Fibroblast of lung (primary cell): Measurements from ENCODE around the gene RALBP1. TPM values are rescaled to one million over a fixed set of nuclear protein-coding genes. Genes with fewer than 3 reads are reported as not detected.

Source experiments
- DNase-seq, 2 donors: peaks; one replicate each; pipeline versions ENCODE4 v3.0.0 to v3.0.0-alpha.2; 2010; ENCODE audit warnings: low read depth in 2 of 2
- H2AFZ ChIP-seq: 2 replicates; pipeline ENCODE4 v1.5.1; 2012; ENCODE audit warnings: low read length, control low read depth, inconsistent platforms
- H3K27ac ChIP-seq: 2 replicates; pipeline ENCODE4 v1.5.1; 2011; ENCODE audit warnings: low read length, control low read depth; ENCODE audit not compliant: insufficient read depth
- H3K27me3 ChIP-seq: 2 replicates; pipeline ENCODE4 v1.5.1; 2011; ENCODE audit warnings: mild to moderate bottlenecking, low read length; ENCODE audit not compliant: control insufficient read depth, insufficient read depth
- H3K36me3 ChIP-seq: 2 replicates; pipeline ENCODE4 v1.5.1; 2011; ENCODE audit warnings: low read length; ENCODE audit not compliant: control insufficient read depth, insufficient read depth
- H3K4me1 ChIP-seq: 2 replicates; pipeline ENCODE4 v1.5.1; 2011; ENCODE audit warnings: low read length; ENCODE audit not compliant: control insufficient read depth, insufficient read depth; ENCODE audit errors: extremely low read depth
- H3K4me2 ChIP-seq: 2 replicates; pipeline ENCODE4 v1.5.1; 2011; ENCODE audit warnings: low read length, control low read depth; ENCODE audit not compliant: insufficient read depth; ENCODE audit errors: extremely low read depth
- H3K4me3 ChIP-seq, 4 experiments: fragments of 200-600 bp in 1 of 4; sonication (generic) in 1 of 4; replicated peaks in 1 of 4; 2 replicates each; pipeline ENCODE4 v1.5.1; 2011 to 2016; ENCODE audit warnings: low read length in 4 of 4, low read depth in 3 of 4, mild to moderate bottlenecking in 3 of 4, control low read depth in 2 of 4, inconsistent platforms in 1 of 4, mixed read lengths in 1 of 4; ENCODE audit not compliant: insufficient read depth in 1 of 4; ENCODE audit errors: control extremely low read depth in 1 of 4
- H3K79me2 ChIP-seq: 2 replicates; pipeline ENCODE4 v1.5.1; 2012; ENCODE audit warnings: mild to moderate bottlenecking, low read length, inconsistent platforms; ENCODE audit not compliant: control insufficient read depth, insufficient read depth
- H3K9ac ChIP-seq: 2 replicates; pipeline ENCODE4 v1.5.1; 2011; ENCODE audit warnings: mild to moderate bottlenecking, low read length, control low read depth; ENCODE audit not compliant: insufficient read depth
- H3K9me3 ChIP-seq: 2 replicates; pipeline ENCODE4 v1.5.1; 2012; ENCODE audit warnings: low read depth, low read length; ENCODE audit not compliant: control insufficient read depth, insufficient read depth
- H4K20me1 ChIP-seq: 2 replicates; pipeline ENCODE4 v1.5.1; 2011; ENCODE audit warnings: low read length; ENCODE audit not compliant: control insufficient read depth, insufficient read depth; ENCODE audit errors: extremely low read depth
- EZH2 ChIP-seq: IDR thresholded peaks from 2 replicates; pipeline ENCODE4 v1.5.1; 2012; ENCODE audit warnings: low read length, control low read depth, mild to moderate bottlenecking; ENCODE audit errors: missing control alignments
- polyA plus RNA-seq, 2 donors: library from polyadenylated mRNA; depleted of rRNA in 1 of 2; stranded (reverse) in 1 of 2; unstranded in 1 of 2; fragments of >200 nt; gene quantifications; 2 replicates each; pipeline ENCODE4 v1.2.1, GENCODE V29; 2011 to 2012; ENCODE audit warnings: missing spikeins in 1 of 2
- total RNA-seq: library from RNA; depleted of rRNA; stranded (reverse); fragments of >200 nt; gene quantifications from 2 replicates; pipeline ENCODE4 v1.2.1, GENCODE V29; 2014
- TF ChIP-seq, protein P1 (sequence below), 2 donors: IDR thresholded peaks in 1 of 2; conservative IDR thresholded peaks in 1 of 2; 1 replicate in 1 of 2; 2 replicates in 1 of 2; pipeline ENCODE4 v1.5.1; 2011 to 2012; ENCODE audit warnings: low read length in 2 of 2, control low read depth in 1 of 2, inconsistent platforms in 1 of 2, low read depth in 1 of 2, mild to moderate bottlenecking in 1 of 2

Gene RALBP1
- total and polyA plus RNA-seq, 2 donors (not counting 1 experiment from before 2014, with no cell fraction given) = 72.3 to 72.4 TPM

DNA sequence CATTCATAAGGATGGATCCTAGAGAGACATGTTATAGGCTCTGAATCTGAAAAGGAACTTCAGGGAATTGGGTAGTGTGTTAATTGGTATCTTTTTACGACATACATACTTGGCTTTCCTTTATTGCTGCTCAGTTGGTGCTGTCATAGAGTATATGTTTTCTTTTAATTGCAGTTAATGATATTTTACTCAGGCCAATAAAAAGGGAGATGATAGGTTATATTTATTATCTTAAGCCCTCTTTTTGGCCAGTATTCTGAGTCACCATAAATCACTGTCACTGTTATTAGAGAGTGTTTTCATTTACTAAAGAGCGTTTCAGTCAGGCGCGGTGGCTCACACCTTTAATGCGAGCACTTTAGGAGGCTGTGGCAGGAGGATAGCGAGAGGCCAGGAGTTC is 47.6 kb downstream of the RALBP1 start:
- no peak overlapping the region for H3K27ac ChIP-seq
- no peak overlapping the region for H2AFZ ChIP-seq
- no peak overlapping the region for H3K9ac ChIP-seq
- no peaks in the 10 kb centered on the region for H4K20me1 ChIP-seq
- TF ChIP-seq, protein P1, sequence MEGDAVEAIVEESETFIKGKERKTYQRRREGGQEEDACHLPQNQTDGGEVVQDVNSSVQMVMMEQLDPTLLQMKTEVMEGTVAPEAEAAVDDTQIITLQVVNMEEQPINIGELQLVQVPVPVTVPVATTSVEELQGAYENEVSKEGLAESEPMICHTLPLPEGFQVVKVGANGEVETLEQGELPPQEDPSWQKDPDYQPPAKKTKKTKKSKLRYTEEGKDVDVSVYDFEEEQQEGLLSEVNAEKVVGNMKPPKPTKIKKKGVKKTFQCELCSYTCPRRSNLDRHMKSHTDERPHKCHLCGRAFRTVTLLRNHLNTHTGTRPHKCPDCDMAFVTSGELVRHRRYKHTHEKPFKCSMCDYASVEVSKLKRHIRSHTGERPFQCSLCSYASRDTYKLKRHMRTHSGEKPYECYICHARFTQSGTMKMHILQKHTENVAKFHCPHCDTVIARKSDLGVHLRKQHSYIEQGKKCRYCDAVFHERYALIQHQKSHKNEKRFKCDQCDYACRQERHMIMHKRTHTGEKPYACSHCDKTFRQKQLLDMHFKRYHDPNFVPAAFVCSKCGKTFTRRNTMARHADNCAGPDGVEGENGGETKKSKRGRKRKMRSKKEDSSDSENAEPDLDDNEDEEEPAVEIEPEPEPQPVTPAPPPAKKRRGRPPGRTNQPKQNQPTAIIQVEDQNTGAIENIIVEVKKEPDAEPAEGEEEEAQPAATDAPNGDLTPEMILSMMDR (conservative IDR thresholded peaks at IDR 0.05 in 1 of 2, IDR thresholded peaks at IDR 0.05 in 1 of 2; ENCODE audit: low read depth in 1 of 2, low read length in 2 of 2) = no peak
- TF ChIP-seq EZH2 = no peak
- H3K27me3 ChIP-seq = no peaks in the 10 kb centered on the region
- H3K36me3 ChIP-seq = no peaks in the 10 kb centered on the region
- no peak overlapping the region for H3K4me3 ChIP-seq
- no peaks in the 10 kb centered on the region for H3K79me2 ChIP-seq
- no peaks in the 10 kb centered on the region for H3K4me1 ChIP-seq
- no peaks in the 10 kb centered on the region for H3K9me3 ChIP-seq
- DNase-seq = no peak
- no peak overlapping the region for H3K4me2 ChIP-seq

GRCh38 chr18:9526458-9526857 is 51.1 kb downstream of the RALBP1 start:
- Histone ChIP-seq H3K36me3 (no peaks in the 10 kb centered on the region), H3K9ac (no peak overlapping the region), H3K27ac (no peak overlapping the region), H3K9me3 (no peaks in the 10 kb centered on the region), H2AFZ (no peak overlapping the region), H4K20me1 (no peaks in the 10 kb centered on the region), H3K4me1 (no peaks in the 10 kb centered on the region), H3K27me3 (no peaks in the 10 kb centered on the region), H3K79me2 (no peaks in the 10 kb centered on the region), H3K4me3 (no peak overlapping the region), H3K4me2 (no peak overlapping the region)
- no peak for DNase-seq
- TF ChIP-seq, protein P1 (conservative IDR thresholded peaks at IDR 0.05 in 1 of 2, IDR thresholded peaks at IDR 0.05 in 1 of 2; ENCODE audit: low read depth in 1 of 2, low read length in 2 of 2) = no peak
- TF ChIP-seq EZH2 = no peak

GRCh38 chr18:9530226-9531009 is 55.1 kb downstream of the RALBP1 start:
- peaks cover 3% of the 10 kb centered on the region for H3K4me1 ChIP-seq
- peaks cover 2% of the 10 kb centered on the region for H3K36me3 ChIP-seq
- H4K20me1 ChIP-seq = no peaks in the 10 kb centered on the region
- no peak overlapping the region for H2AFZ ChIP-seq
- DNase-seq = no peak
- H3K4me3 ChIP-seq = no peak overlapping the region
- H3K27me3 ChIP-seq = no peaks in the 10 kb centered on the region
- no peak overlapping the region for H3K27ac ChIP-seq
- H3K9ac ChIP-seq = no peak overlapping the region
- H3K79me2 ChIP-seq = no peaks in the 10 kb centered on the region
- H3K4me2 ChIP-seq = no peak overlapping the region
- TF ChIP-seq, protein P1 (conservative IDR thresholded peaks at IDR 0.05 in 1 of 2, IDR thresholded peaks at IDR 0.05 in 1 of 2; ENCODE audit: low read depth in 1 of 2, low read length in 2 of 2) = no peak
- TF ChIP-seq EZH2 = no peak
- H3K9me3 ChIP-seq = no peaks in the 10 kb centered on the region
